ENCODE measurements around the gene RDH12. TPM values are rescaled to one million over a fixed set of nuclear protein-coding genes. Genes with fewer than 3 reads are reported as not detected.

RDH12 gene
- total RNA-seq, 1 donor from 2014 or later: 1.7 TPM

- Mint-ChIP-seq H3K4me1 (ENCODE audit: low read depth) (peaks cover 28% of the 10 kb centered on the region), H3K27me3 (no peaks in the 10 kb centered on the region), H3K4me3 (ENCODE audit: low read depth) (no peak overlapping the region), H3K9me3 (ENCODE audit: low read depth) (peaks cover 12% of the 10 kb centered on the region), H3K36me3 (ENCODE audit: insufficient read depth) (no peaks in the 10 kb centered on the region), H3K27ac (no peak overlapping the region)
- no peak for DNase-seq (ENCODE audit: low spot score, unreplicated experiment)
- no peak for TF ChIP-seq CTCF (IDR thresholded peaks at IDR 0.05; ENCODE audit: unreplicated experiment)
Observed at GRCh38 chr14:67734675-67735074, 33.0 kb downstream of the RDH12 start.

- H3K4me1 Mint-ChIP-seq (ENCODE audit: low read depth): peaks cover 26% of the 10 kb centered on the region
- no peaks in the 10 kb centered on the region for H3K27me3 Mint-ChIP-seq
- no peaks in the 10 kb centered on the region for H3K36me3 Mint-ChIP-seq (ENCODE audit: insufficient read depth)
- no peak overlapping the region for H3K27ac Mint-ChIP-seq
- no peak for TF ChIP-seq CTCF (IDR thresholded peaks at IDR 0.05; ENCODE audit: unreplicated experiment)
- no peak for DNase-seq (ENCODE audit: low spot score, unreplicated experiment)
- no peak overlapping the region for H3K4me3 Mint-ChIP-seq (ENCODE audit: low read depth)
- H3K9me3 Mint-ChIP-seq (ENCODE audit: low read depth): peaks cover 12% of the 10 kb centered on the region
Observed at GRCh38 chr14:67735336-67736147, 33.9 kb downstream of the RDH12 start.

GRCh38 chr14:67736771-67737170 lies 35.1 kb downstream of the RDH12 start:
- Mint-ChIP-seq H3K27me3 (no peaks in the 10 kb centered on the region), H3K4me3 (ENCODE audit: low read depth) (no peak overlapping the region), H3K27ac (peak overlapping the region; percentile 0), H3K4me1 (ENCODE audit: low read depth) (peaks cover 26% of the 10 kb centered on the region), H3K36me3 (ENCODE audit: insufficient read depth) (no peaks in the 10 kb centered on the region), H3K9me3 (ENCODE audit: low read depth) (peaks cover 13% of the 10 kb centered on the region)
- no peak for TF ChIP-seq CTCF (IDR thresholded peaks at IDR 0.05; ENCODE audit: unreplicated experiment)
- DNase-seq (ENCODE audit: low spot score, unreplicated experiment): no peak

GRCh38 chr14:67738740-67739504 lies 37.2 kb downstream of the RDH12 start:
- Mint-ChIP-seq H3K27me3 (no peaks in the 10 kb centered on the region), H3K4me3 (ENCODE audit: low read depth) (peak overlapping the region; percentile 35), H3K36me3 (ENCODE audit: insufficient read depth) (no peaks in the 10 kb centered on the region), H3K27ac (peak overlapping the region; percentile 85), H3K4me1 (ENCODE audit: low read depth) (peaks cover 24% of the 10 kb centered on the region), H3K9me3 (ENCODE audit: low read depth) (peaks cover 15% of the 10 kb centered on the region)
- no peak for DNase-seq (ENCODE audit: low spot score, unreplicated experiment)
- no peak for TF ChIP-seq CTCF (IDR thresholded peaks at IDR 0.05; ENCODE audit: unreplicated experiment)

GRCh38 chr14:67744046-67744445 lies 42.4 kb downstream of the RDH12 start:
- H3K4me1 Mint-ChIP-seq (ENCODE audit: low read depth): peaks cover 10% of the 10 kb centered on the region
- no peak for DNase-seq (ENCODE audit: low spot score, unreplicated experiment)
- peaks cover 8% of the 10 kb centered on the region for H3K9me3 Mint-ChIP-seq (ENCODE audit: low read depth)
- no peak overlapping the region for H3K4me3 Mint-ChIP-seq (ENCODE audit: low read depth)
- H3K36me3 Mint-ChIP-seq (ENCODE audit: insufficient read depth): peaks cover 14% of the 10 kb centered on the region
- no peak for TF ChIP-seq CTCF (IDR thresholded peaks at IDR 0.05; ENCODE audit: unreplicated experiment)
- no peaks in the 10 kb centered on the region for H3K27me3 Mint-ChIP-seq
- no peak overlapping the region for H3K27ac Mint-ChIP-seq
